Esophagus muscularis mucosa (tissue), 4 donors: ENCODE data around the gene ACTL10.

Source experiments
- EP300 ChIP-seq: sonication (generic); formaldehyde crosslinking; IDR thresholded peaks from one replicate; pipeline ENCODE4 v1.6.1; 2017; ENCODE audit warnings: antibody characterized with exemption
- POLR2A ChIP-seq: fragments of 450-650 bp; IDR thresholded peaks from one replicate; pipeline ENCODE4 v1.6.1; 2017; ENCODE audit warnings: antibody characterized with exemption, moderate library complexity, mild to moderate bottlenecking, low read depth
- TF ChIP-seq, protein P1 (sequence below), 3 experiments: fragments of 200-600 bp in 2 of 3; fragments of 450-650 bp in 1 of 3; sonication (generic) in 2 of 3; IDR thresholded peaks; one replicate each; pipeline ENCODE4 v1.5.1; 2017 to 2019; ENCODE audit warnings: antibody characterized with exemption in 3 of 3, mild to moderate bottlenecking in 2 of 3, moderate library complexity in 1 of 3

DNA sequence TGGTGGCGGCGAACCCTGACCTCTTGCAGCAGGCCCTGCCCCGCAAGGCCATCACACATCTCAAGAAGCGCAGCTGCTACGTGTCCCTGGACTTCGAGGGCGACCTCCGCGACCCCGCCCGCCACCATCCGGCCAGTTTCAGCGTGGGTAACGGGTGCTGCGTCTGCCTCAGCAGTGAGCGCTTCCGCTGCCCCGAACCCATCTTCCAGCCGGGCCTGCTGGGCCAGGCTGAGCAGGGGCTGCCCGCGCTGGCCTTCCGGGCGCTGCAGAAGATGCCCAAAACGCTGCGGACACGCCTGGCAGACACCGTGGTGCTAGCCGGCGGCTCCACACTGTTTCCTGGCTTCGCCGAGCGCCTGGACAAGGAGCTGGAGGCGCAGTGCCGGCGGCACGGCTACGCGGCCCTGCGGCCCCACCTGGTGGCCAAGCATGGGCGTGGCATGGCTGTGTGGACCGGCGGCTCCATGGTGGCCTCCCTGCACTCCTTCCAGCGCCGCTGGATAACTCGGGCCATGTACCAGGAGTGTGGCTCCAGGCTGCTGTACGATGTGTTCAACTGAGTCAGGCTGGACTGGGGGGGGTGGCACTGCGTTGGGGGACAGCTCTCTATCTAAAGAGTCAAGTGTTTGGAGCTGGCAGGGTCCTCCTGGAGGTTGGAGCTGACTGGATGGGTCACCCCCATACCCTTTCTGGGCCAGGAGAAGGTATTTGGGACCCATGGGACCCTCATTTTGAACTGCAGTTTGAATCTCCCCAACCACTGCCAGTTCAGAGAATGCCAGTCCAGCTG lies 1.1 kb downstream of the ACTL10 start:
- TF ChIP-seq, protein P1, sequence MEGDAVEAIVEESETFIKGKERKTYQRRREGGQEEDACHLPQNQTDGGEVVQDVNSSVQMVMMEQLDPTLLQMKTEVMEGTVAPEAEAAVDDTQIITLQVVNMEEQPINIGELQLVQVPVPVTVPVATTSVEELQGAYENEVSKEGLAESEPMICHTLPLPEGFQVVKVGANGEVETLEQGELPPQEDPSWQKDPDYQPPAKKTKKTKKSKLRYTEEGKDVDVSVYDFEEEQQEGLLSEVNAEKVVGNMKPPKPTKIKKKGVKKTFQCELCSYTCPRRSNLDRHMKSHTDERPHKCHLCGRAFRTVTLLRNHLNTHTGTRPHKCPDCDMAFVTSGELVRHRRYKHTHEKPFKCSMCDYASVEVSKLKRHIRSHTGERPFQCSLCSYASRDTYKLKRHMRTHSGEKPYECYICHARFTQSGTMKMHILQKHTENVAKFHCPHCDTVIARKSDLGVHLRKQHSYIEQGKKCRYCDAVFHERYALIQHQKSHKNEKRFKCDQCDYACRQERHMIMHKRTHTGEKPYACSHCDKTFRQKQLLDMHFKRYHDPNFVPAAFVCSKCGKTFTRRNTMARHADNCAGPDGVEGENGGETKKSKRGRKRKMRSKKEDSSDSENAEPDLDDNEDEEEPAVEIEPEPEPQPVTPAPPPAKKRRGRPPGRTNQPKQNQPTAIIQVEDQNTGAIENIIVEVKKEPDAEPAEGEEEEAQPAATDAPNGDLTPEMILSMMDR (IDR thresholded peaks at IDR 0.05) = peak; percentile 96 to 99 (median 96)
- TF ChIP-seq POLR2A (no peak), EP300 (no peak)
